ENCODE results near the gene RNLS.
"Not testable (repeated sequence)": the region's sequence is repeated elsewhere in the genome, so short reads cannot be mapped to it uniquely, and the experiment has no call there.

RNLS gene

DNA sequence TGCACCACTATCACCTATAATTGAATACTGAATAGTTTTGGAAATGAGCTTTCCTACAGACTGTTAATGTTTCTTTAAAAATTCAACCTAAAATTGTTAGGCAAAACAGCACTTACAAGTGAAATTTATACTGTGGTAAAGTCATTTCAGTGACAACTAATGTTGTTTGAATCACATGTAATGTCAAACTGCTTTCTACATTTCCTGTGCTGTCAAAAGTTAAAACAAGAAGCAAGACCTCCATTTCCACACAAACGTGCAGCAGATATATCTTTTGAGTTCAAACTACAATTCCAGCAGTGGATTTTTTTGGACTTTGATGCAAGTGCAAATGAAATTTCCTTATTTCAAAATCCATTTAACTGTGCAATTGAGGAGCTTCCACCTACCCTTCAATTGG is 199.8 kb downstream of the RNLS start:
- DNase-seq, result no peak

GRCh38 chr10:88382699-88383098 is 200.4 kb downstream of the RNLS start:
- no peak for DNase-seq

DNA sequence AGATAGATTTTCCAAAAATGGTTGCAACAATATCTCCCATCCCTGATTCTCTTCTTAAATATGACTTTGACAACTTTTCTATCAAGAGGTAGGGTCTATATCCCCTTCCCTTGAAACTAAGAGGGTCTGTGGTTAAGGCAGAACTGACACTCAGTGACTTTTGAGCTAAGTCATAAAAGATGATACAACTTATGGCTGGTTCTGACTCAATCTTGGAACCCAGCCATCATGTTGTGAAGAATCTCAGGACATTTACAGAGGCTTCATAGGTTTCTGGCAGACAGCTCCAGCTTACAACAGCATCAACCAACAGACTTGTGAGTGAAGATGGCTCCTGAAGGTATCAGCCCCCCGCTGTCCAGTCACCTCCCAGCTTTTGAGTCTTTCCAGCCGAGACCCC is 203.5 kb downstream of the RNLS start:
- no peak for DNase-seq

DNA sequence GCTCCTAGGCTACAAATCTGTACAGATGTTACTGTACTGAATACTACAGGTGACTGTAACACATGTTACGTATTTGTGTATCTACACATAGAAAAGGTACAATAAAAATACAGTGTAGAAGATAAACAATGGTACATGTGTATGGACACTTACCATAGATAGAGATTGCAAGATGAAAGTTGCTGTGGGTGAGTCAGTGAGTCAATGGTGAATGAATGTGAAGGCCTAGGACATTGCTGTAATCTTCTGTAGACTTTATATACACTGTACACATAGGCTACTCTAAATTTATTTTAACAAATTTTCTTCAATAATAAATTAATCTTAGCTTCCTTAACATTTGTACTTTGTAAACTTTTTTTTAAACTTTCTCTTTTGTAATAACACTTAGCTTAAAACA is 205.6 kb downstream of the RNLS start:
- no peak for DNase-seq

GRCh38 chr10:88374392-88375175 is 208.5 kb downstream of the RNLS start:
- no peak for DNase-seq

DNA sequence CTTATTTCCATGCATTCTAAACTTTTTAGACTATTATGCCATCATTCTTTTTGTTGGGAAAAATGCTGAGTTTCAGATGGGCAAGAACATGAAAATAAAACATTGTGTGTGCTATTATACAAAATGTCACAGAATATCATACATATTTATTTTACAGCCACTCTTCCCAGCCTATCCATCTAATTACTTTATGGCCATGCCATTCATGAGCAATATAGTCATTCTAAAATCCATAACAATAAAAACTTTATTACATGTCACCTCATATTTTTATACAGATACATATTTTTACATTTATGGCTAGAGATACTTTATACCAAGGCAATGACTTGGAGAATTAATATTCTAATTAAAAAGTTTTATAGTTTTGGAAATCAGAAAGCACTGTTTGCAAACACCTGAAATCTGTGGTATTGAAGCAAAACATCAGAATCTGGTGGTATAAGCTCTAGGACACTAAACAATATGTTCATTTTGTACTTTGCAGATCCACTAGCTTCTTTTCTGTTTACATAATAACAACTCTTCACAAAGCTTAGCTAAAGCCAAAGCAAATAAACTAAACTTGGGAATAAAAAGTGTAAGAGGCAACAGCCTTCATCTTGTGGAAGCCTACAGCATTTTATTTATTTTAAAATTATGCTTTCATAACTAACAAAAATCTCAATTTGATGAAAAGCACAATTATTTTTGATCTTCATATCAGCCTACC is 210.1 kb downstream of the RNLS start:
- no peak for DNase-seq

- no peak for DNase-seq
Observed at GRCh38 chr10:88372051-88372715, 210.9 kb downstream of the RNLS start.

DNA sequence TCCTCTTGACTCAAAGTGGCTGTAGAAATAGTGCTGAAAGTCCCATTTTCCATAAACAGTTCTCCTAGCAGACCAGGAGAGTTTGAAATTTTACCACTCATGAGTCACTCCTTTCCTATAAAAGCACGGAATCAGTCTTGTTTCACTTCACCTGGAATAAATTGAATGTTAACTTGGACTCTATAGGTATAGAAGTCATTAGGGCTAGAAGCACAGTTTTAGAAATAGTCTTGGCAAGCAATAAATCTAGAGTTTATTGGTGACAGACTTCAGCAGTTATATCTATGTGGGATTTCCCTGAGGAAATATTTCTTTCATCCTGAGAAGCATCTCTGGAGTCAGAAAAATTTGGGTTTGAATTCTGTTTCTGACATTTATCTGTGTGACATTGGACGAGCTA is 212.4 kb downstream of the RNLS start:
- DNase-seq, result no peak

- no peak for DNase-seq
Observed at GRCh38 chr10:88366772-88367171, 216.3 kb downstream of the RNLS start.

DNA sequence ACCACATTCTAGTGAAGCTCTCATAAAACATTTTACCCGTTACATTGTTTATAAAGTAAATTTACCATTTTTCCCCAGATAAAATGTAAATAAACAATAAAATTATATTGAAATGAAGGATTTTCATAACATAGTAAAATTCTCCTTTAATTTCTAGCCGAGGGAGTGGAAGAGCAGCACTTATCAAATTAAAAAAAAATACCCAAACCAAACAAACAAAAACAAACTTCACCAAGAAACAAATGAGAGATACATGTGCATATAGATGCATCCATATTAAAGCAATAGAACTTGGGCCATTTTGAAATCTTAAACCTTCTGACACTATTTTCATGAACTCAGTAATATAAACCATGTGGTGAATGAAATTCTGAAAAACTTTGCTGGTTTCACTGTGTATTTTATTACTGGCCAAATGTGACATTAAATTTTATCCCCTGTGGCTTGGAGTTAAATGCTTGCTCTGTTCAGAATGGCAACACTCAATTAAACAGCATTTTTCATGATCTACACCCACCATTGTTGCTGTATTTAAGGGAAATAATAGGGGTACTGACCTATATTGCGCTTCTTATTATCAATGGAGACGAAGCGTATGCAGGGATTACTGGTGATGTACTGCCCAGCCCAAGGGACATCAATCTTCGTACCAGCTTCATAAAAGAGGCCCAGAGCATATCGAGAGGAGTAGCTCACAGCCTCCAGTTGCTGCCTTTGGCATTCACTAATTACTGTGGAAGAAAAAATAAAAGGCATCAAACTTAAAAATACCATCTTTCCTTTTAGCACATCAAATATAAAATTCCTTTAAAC is 220.9 kb downstream of the RNLS start:
- no peak for DNase-seq

- DNase-seq, result no peak
Observed at GRCh38 chr10:88361494-88361893, 221.6 kb downstream of the RNLS start.

DNA sequence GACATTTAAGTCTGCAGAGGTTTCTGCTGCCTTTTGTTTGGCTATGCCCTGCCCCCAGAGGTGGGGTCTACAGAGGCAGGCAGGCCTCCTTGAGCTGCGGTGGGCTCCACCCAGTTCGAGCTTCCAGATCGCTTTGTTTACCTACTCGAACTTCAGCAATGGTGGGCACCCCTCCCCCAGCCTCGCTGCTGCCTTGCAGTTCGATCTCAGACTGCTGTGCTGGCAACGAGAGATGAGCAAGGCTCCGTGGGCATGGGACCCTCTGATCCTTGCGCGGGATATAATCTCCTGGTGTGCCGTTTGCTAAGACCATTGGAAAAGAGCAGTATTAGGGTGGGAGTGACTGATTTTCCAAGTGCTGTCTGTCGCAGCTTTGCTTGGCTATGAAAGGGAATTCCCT is 227.4 kb downstream of the RNLS start:
- DNase-seq, result not testable (repeated sequence)

DNA sequence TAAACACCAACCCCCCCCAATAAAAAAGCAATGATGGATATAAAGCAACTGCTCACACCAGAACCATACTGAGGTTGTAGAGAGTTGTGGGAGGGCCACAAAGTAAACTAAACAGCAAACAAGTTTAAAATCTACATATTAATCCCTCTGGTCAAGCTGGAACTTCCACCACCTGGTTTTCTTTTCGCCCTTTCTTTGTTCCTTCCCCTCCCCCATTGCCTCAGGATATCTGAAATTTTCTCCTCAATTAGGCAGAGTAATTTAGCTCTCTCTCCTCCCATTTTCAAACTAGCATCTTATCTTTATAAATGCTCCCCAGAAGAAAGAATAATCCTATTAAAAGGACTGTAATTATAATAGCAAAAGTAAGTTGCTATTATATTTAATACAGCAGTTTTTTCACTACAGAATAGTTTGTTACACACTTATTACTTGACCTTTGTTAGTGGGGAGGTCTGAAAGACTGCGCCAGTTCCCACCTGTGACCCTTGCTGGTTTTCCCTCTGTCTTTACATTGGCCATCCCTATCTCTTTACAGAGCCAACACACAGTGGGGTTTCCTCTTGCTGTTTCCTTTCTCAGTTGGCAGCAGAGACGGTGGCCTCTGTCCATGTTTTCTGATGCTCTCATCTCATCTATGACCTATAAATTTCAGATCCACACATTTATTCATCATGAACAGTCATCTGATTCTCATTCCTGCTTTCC is 235.4 kb downstream of the RNLS start:
- no peak for DNase-seq

GRCh38 chr10:88347022-88347421 is 236.1 kb downstream of the RNLS start:
- DNase-seq, result no peak

DNA sequence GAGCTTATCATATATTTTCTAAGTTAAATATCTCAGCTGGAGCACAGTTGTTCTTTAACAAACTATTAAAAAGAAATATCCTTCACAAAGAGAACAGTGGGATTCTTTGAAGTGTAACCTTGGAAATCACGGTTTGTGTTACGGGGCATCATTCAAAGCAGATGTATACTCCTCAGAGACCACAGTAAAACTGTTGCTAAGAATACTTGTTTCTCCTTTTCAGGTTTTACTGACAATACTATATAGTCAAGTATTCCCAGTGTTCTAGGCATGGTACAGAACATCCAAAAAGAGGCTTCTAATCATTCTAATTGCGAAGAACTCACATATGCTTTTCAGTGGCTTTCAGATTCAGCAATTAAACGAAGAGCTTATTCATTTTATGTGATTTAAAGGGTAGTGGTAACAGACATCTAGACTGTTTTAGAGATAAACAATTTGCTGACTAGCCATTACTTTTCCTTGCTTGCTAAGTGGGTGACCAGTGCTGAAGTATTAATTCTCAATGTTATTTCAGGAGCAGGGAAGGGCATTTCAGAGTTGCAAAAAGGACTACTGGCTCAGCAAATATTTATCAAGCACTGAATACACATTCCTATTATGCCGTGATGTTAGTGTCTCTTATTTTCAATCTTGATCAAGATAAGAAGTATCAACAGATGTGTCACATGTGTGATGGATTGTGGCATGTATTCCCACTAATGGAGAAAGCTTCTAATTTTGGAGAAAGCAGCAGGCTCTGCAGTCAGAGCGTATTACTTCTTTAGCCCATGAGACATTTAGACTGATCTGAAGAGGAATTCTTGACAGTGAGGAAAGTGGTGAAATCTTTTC is 236.8 kb downstream of the RNLS start:
- no peak for DNase-seq

DNA sequence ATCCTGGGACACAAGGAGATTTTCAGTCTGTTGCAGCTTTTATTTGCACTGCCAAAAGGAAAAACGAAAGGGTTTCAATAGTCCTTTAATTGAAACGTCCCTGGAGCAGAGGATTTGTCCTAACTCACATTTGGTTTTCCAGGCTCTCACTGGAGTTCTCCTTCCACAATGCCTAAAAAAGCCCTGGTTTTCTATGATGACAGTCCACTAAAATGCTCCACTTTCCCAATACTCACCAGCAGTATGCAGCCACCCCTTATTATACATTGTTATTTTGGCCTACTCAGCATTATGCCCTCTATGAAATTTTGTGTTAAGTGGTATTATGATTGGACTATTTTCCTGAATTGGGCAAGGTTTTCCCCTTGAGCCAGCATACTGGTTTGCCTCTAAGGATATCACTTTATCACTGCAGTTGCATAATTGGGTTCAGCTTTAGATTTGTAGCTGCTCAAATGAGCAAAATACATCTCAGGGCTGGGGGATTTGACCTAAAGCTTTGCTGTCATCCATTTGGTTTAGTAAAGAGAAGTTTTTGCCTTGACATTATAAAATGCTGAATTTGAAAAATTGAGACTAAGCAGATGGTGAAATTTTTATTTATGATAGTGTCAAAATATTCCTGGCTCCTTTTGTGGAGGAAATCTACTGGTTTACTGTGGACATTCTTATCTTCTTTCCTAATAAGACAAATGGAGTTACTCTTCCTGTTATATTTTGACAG is 239.2 kb downstream of the RNLS start:
- DNase-seq, result no peak

- DNase-seq, result no peak
Observed at GRCh38 chr10:88342733-88343310, 240.3 kb downstream of the RNLS start.

DNA sequence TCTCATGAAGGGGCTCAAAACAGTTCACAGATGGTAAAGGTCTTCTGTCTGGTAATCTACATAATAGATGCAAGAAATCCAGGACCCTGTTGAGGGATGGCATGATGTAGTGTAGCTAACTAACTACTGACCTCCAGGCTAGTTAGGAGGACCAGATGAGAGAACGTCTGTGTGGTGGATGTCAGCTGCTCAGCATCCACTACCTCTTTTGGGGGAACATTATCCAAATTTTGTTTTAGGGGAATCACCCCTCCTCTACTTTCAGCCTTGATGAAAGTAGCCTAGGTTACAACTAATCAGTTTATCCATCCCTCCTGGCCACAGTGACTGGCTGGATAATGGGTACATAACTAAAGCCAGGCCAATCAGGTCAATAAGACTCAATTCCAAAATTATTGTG is 246.0 kb downstream of the RNLS start:
- no peak for DNase-seq

GRCh38 chr10:88336334-88336733 is 246.8 kb downstream of the RNLS start:
- no peak for DNase-seq

DNA sequence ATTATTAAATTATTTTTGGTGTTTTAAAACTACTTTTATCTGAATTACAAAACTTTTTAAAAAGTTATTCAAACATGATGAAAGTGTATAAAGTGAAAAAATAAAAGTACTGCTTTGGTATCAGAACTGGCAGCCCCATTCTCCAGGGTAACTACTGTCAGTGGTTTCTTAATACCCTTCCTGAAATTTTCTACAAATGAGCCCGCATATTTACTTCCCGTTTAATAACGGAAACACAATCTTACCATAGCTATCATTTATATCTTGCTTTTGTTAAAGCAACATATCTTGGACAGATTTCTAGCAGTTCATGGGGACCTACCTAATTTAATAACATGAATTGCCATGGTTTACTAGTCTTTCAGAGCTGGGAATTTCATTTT is 249.9 kb downstream of the RNLS start:
- no peak for DNase-seq

Data from 8988T (cell line).